Midbrain (tissue), 1 donor: ENCODE results near the gene USP49.
"Not testable (repeated sequence)": the region's sequence is repeated elsewhere in the genome, so short reads cannot be mapped to it uniquely, and the experiment has no call there.

Source experiments
- DNase-seq: peaks from one replicate; lab custom pipeline; 2025; lab: John Stamatoyannopoulos, UW

The USP49 gene

DNA sequence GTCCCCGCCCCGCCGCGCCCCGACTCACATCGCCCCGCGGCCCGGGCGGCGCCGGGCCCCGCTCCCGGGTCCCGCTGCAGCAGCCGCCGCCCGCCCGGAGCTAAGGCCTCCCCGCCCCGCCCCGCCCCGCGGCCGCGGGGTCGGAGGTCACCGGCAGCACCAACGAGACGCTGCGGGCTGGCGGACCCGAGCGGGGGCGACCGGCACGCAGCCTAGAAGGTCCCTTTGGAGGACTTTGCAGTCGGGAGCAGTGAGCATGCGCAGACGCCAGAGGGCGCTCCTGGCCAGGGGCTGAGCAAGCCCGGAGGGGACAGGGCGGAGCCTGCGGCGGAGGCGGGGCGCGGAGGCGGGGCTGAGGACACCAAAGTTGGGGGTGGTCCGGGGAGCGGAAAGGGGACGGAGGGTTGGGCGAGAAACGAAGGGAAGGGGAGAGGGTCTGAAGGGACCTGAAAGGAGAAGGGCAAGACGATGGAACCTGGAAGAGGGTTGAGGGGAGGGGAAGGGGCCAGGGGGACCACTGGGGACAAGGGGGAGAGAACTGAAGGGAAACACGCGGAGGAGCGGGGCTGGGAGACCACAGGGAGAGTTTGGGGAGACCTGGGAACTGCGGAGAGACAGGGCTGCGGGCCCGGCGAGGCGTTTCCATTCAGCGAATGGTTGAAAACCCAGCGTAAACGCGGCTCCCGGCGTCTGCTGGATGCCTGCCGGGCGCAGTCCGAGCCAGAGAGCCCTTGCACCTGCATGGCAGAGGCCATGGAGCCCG lies 115.2 kb downstream of the USP49 start, which contains the start of gene FRS3:
FRS3 (minus strand) TSS at position 113 of the 763 bp plus-strand sequence. CDS start 2,913 bp downstream, outside the sequence.
- DNase-seq = peak; percentile 99

DNA sequence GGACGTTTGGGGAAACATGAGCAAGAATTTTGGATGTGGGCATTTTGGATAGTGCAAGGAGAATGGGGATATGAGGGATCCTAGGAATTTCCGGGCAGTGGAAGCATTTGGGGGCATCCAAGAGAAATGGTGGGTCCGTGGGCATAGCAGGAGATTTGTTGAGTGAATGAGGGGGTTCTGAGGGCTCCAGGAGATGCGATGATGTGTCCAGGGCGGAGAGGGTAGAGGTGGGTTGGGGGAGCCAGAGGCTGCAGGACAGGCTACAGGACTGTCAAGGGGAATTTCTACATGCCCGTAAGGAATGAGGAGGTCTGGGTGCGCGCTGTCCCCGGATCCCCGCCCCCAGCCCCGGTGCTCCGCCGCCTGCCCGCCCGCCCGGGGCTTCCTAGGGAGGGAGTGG lies 115.8 kb downstream of the USP49 start:
- DNase-seq = no peak

DNA sequence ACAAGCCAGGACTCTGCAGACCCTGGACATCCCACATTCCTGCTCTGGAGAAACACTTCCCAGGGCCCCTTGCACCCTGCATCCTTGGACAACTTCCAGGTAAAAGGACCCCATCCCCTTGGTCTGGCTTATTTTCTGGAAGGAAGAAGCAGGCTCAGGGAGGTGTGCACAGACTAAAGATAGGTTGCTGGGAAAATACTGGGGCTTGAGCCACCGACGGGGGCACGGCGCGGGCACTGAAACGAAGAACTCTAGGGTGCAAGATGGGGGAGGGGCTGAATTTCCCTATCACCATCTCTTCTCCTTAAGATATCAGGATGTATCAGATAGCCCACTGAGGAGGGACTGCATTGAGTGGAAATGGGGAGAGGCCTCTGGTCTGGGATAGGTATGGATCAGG lies 116.3 kb downstream of the USP49 start:
- DNase-seq = no peak

DNA sequence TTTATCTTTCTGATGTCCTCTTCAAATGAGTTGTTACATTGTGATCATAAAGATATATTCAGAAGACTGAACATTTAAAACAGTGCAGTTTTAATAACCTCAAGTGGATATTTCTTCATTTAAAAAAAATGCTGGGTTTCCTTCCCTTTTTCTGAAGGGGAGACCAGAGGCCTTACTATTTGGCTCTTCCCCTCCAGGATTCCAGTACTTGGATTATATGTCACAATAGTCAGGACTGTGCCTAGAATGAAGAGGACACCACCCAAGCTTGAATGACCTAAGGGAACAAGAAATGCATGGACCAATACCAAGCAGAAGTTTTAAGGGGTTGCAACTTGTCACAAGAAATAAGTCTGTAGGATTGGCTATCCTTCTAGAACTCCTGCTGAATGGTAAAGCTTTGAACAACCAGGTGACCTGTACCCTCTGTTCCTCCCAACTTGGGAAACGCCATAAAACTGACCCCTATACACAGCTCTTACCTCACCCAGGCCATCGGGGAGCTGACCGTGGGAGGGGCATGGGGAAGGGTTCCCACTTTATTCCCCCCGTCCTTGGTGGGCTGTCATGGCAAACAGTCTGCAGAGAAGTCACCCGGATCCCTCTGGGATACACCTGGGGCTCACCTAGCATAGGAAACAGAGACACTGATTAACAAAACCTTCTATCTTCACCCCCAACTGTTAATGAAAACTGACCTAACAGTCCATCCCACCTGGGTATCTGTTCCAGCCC lies 117.5 kb downstream of the USP49 start:
- DNase-seq = no peak

DNA sequence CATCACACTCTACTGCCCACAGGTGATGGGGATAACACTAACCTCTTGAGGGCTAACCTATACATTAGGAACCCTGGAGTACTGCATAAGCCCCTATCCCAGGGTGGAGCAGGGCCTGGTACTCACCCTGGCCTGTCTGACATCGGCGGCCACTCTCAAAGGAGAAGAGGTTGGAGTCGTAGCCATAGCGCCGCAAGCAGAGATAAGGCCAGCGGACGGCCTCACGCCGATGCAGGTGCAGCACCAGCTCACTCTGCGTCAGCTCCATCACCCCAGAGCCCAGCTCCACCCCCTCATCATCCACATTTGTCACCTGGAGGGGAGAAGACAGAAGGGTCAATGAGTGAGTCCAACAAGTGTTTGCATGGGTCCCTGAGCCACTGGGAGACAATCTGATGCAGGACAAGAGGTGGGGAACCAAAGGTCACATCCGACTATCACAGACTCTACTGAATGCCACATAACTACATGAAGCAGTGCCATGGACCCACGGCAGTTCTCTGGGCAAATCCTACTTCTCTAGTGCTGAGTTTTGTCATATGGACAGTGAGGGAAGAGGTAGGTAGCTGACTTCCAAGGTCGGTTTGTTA lies 119.8 kb downstream of the USP49 start:
- no peak for DNase-seq

DNA sequence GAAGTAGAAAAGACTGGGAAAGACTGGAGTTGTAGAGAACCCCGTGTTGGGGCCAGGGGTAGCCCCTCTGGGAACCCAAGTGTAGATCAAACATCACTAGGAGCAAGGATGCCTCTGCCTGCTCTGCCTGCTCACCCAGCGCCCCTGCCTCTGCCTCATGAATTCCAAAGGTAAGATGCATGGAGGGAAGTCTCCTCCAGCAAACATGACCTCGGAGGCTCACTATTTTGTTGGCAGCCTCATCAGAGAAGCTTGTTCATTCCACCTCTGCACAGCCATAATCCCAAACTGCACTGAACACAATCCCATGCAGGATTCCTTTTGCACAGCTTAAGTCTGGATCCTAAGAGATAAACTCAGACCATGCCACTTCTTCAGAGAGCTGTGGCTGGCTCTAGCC lies 120.3 kb downstream of the USP49 start:
- no peak for DNase-seq

DNA sequence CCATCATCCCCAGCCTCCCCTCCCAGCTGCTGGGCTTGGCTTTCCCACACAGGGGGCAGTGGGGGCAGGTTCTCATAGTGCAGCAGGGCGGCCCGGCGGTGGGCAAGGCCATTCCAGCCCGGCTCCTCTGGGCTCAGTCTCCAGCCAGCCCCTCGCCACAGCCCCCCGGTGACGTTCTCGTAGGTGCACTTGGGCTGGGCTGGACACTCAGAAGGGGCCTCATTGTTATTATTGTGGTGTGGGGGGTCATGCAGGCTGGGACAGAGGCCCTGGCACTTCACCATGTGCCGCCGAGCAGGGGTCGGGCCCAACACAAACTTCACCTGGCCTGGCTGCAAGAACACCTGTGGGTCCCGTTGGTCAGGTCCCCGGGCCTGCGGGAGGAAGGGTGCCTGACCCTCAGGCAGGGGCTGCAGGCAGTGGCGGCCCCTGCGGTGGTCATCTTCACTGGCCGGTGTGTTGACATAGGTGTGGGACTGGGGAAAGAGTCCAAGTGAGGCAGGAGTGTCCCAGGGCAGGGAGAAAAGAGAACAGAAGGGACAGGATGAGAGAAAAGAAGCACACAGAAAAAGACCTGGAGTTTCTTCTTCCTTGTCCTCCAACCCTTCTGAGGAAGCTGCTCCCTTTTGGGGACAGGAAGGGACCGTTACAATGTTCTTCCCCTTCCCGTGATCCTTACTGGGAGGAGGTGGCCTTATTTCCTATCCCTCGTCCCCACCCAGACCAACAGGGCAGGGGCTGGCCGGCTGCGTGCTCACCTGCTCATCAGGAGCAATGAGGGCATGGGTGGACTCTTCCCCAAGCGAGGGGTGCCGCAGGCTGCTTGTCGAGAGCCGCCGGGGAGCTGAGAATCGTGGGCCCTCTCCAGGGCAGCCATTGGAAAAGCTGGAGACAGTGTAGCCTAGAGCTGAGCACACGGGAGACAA lies 123.9 kb downstream of the USP49 start:
- DNase-seq = no peak

DNA sequence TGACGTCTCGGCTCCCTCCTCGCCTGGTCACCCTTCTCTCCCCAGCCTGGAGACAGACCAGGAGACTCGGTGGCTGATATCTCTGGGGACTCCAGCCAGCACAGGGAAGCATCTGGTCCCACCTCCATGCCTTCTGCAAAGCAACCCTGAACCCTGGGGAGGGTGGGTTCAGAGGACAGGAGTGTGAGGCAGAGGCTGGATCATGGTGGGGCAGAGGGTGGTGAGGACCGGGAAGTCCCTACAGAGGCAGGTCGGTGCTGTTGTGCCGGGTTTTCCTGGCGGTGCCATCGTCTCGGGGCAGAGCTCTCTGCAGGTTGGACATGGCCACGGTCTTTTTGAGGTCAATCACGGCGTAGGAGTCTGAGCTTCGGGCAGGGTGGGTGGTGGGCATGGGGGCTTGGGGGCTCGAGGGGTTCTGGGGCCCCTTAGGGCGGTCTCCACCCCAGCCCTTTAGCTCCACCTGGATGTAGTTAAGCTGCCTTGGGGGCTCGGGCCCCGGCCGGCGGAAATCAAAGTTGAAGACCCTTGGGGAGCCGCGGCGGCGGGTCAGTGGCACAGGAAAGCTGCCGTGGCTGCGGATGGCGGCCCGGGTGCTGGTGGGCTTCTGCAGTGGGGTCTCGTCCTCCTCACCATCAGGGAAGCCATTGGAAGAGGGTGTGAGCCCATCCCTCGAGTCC lies 124.7 kb downstream of the USP49 start:
- no peak for DNase-seq

DNA sequence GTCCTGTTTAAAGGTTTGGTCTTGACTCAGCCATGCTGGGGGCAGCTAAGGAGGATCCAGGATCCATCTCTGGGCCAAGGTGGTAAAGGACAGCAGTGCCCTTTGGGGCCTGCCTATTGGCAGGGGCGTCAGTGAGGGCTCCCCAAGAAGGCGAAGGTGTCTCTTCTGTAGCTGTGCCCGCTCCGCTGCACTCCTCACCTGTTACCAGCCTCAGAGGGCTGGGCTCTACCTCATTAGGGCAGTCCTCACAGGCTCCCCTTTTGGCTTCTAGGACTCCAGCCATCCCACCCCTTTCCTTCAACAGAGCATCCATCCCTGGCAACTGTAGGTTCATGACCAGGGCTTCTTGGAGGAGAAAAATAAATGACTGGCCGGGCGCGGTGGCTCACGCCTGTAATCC lies 125.8 kb downstream of the USP49 start:
- DNase-seq = no peak

DNA sequence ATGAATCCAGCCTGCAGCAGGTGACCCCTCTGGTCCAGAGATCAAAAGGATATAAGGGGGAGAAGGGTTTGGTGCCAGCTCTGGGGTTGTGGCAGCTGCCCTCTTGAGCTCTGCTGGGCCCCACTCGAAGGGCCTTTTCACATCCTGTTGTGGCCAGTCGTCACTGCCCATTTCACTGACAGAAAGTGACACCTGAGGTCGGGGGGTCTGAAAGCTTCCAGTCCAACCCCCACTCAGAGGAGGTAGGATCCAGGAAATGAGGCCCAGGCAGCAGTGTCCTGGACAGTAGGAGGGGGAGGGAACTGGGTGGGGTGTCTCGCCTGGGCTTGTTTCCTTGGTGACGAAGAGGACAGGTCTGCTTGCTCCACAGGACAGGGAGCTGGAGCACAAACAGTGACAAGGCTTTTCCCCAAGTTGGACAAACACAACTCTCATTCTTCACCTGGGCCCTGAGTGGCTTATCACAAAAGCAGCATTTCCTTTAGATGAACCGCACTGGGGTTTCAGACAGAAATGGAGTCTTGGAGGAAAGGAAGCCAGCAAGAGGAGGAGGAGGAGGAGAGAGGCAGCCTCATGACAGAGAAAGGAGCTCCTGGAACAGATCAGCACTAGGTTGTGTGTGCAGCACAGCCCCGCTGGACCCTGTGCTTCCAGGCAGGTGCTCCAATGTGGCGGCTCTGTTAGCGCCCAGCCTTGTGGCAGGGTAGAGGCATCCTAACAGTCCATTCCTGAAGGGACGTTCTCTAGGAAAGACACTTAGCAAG lies 126.4 kb downstream of the USP49 start:
- no peak for DNase-seq

DNA sequence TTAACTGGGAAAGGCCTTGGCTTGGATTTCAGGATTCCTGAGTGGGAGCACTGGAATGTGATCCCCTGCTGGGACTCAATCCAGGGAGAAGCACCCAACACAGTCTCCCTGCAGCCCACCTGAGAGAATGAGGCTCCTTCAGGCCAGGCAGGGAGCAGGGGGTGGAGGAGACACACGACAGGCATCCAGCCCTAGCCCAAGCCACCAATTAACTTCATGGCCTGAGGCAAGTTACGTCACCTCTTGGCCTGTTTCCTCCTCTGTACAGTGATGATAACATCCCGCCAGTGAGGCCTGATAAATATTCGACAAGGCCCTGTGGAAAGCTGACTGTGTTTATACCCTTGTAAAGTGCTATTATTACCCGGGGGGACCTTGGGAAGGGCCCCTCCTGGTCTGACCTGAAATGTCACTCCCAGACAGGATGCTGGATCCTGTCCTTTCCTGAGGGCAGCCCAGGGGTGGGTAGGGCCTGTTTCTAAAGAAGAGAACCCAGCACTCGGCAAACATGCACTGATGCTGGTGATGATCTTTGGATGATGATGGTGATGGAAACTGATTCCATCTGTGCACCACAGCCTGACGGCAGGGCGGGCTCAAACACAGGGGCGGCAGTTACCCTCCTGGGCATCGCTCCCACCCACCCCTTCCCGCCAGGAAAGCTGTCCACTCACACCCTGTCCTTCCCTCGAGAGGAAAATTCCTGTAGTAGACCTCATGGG lies 127.9 kb downstream of the USP49 start:
- DNase-seq = no peak

DNA sequence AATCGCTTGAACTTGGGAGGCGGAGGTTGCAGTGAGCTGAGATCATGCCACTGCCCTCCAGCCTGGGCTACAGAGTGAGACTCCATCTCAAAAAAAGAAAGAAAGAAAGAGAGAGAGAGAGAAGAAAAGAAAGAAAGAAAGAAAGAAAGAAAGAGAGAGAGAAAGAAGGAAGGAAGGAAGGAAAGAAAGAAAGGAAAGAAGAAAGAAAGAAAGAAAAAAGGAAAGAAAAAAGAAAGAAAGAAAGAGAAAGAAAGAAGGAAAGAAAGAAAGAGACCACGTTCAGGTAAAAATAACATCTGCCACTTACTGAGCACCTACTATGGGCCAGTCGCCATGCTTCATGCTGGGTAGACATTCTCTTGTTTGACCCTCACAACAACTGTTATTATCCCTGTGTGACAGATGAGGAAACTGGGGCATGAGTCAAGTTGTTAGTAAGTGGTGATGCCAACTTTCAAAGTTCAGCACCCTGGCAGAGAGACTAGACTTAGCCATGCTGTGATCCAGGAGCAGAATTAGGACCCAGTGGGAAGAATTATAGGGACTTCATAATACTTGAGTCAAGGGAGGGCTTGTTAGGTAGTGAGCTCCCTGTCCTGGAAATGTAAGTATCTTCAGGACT lies 129.0 kb downstream of the USP49 start:
- not testable (repeated sequence) for DNase-seq

DNA sequence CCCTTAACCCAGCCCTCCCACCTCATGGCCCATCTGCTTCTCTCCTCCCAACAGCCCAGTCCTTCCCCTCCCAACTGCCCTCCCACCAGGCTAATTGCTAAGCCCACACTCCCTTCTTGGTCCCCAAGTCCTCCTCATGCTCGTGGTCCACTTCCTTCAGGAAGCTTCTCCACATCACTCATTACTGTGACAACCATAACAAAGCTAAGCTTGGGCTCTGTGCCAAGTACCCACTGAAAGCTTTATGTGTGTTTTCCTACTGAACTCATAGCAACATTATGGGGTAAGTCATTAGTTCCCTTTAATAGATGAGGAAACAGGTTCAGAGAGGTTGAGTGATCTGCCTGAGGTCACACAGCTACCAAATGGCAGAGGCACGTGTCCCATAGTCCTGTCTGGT lies 131.7 kb downstream of the USP49 start:
- no peak for DNase-seq

DNA sequence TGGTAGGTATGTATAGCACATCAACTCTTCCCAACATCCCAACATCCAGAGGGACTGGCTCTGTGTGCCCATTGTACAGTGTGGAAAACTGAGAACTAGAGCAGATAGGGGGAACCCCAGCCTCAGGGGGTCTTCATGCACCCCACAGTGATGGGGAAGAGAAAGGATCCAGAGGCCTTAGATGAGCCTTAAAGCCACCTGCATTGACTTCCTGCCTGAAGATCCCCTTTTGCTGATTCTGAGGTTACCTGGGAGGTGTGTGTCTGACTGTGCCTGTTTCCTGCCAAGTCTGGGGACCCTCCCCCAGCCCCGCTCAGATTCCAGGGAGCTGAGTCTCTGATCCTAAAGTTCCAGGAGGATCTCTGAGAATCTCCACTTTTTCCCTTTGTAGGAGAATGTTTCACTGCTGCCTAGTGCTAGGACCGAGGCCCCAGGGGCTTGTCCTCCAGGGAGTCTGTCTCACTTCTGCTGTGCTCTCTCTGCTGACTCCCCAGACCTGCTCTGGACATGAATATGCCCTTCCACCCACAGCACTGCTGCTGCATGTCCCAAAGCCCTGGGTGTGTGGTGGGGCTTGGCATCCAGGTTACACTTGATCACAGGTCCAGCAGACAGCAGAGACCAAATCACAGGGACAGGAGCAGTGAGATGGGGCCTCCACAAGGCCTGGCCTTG lies 135.1 kb downstream of the USP49 start:
- no peak for DNase-seq

DNA sequence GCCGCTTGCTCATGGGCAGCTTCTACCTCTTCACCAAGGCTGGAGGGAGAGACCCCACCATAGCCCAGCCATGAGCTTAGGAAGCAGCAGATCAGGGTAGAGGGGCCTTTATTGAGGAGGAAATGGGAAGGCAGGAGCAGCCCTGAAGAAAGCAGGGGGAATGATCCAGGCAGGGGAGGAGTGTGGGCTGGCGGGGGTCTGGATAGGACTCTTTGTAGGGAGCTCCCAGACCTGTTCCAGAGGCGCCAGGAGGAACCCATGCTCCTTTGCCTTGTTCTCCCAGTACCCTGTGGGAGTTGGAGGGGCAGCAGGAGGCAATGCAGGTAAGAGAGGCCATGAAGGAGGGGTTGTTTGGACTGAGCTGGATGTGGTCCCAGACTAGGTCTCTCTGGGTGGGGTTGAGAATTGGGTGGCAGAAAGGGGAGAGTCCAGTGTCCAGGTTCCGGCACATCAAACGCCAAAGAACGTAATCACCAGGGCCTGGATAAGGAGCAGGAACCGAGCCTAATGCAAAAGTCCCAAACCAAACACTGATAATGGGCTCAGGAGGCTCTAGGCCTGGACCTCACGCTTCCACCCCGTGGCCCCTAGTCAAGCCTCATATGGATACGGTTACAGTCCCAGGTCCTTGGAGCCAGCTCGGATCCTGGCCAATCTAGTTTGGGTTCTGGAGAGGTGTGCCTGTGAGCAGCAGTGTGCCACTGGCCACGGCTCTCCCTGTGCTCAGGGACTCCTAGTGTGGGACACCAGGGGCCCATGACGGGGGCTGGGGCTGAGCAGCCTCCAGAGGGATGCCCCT lies 135.9 kb downstream of the USP49 start:
- no peak for DNase-seq

DNA sequence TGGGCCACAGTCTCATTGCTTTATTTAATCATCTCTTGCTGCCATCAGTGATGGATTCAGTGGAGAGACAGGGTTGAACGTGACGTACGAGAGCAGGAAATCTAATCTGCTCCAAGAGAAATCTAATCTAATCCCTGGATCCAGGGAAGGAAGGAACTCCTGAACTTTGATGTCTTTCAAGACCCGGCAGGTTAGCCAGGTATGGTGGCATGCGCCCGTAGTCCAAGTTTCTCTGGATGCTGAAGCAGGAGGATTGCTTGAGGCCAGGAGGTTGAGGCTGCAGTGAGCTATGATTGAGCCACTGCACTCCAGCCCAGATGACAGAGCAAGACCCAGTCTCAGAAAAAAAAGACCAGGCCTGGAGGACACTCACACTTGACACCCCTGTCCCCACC lies 136.5 kb downstream of the USP49 start:
- no peak for DNase-seq

DNA sequence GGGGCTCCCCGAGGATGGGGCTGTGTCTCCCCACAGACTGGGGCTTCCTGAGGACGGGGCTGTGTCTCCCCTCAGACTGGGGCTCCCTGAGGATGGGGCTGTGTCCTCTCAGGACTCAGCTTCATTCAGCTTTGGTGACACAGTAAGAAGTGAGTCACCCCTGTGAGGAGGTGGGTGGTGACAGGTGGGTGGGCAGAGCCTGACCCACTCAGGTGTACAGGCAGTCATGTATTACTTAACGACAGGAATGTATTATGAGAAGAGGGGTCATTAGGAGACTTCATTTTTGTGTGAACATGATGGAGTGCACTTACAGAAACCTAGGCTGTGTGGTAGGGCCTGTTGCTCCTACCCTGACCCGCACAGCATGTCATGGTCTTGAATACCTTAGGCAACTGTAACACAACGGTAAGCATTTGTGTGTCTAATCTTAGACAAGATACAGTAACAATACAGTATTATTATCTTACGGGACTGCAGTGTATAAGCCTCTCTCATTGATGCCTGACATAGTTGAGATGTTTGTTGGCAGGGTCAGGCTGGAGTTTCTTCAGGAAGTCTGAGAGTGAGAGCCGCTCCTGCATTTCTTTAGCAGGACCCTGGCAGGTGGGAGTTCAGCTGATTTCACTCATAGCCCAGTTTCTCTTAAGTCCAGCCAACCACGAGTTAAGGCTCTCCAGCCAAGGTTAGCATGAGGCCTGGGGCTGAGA lies 137.1 kb downstream of the USP49 start:
- no peak for DNase-seq
